ENCODE data around the gene VASP.

DNA sequence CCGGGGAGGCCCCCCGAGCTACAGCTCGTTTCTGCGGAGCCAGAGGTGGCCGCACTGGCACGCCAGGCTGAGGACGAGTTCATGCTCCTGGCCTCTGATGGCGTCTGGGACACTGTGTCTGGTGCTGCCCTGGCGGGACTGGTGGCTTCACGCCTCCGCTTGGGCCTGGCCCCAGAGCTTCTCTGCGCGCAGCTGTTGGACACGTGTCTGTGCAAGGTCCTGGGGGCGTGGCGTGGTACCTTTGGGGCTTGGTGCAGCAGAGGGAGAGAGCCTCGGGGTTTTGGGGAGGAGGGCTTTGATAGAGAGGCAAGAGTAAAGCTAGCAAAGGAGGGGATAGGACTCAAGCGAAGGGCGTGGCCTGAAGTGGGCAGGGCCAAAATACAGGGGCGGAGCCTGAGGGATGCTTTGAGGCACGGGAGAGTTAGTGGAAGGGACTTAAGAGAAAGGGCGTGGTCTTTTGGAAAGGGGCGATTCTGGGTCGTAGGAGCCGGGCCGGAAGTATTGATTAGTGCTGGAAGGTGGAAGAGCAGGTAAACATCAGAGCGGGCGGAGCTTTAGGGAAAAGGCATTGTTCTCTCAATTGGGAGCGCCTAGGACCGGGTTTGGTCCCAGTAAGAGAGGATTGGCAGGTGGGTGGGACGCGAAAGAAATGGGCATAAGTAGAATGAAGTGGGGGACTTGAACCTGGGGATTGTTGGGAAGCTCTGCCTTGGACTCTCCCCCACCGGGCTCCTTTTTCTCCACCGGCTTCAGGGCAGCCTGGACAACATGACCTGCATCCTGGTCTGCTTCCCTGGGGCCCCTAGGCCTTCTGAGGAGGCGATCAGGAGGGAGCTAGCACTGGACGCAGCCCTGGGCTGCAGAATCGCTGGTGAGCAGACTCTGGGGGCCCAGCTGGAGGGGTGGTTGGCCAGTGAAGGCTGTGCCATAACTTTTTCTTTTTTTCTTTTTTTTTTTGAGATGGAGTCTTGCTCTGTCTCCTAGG is 7.8 kb upstream of the VASP start:
- TF ChIP-seq, protein P1, sequence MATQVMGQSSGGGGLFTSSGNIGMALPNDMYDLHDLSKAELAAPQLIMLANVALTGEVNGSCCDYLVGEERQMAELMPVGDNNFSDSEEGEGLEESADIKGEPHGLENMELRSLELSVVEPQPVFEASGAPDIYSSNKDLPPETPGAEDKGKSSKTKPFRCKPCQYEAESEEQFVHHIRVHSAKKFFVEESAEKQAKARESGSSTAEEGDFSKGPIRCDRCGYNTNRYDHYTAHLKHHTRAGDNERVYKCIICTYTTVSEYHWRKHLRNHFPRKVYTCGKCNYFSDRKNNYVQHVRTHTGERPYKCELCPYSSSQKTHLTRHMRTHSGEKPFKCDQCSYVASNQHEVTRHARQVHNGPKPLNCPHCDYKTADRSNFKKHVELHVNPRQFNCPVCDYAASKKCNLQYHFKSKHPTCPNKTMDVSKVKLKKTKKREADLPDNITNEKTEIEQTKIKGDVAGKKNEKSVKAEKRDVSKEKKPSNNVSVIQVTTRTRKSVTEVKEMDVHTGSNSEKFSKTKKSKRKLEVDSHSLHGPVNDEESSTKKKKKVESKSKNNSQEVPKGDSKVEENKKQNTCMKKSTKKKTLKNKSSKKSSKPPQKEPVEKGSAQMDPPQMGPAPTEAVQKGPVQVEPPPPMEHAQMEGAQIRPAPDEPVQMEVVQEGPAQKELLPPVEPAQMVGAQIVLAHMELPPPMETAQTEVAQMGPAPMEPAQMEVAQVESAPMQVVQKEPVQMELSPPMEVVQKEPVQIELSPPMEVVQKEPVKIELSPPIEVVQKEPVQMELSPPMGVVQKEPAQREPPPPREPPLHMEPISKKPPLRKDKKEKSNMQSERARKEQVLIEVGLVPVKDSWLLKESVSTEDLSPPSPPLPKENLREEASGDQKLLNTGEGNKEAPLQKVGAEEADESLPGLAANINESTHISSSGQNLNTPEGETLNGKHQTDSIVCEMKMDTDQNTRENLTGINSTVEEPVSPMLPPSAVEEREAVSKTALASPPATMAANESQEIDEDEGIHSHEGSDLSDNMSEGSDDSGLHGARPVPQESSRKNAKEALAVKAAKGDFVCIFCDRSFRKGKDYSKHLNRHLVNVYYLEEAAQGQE (IDR thresholded peaks at IDR 0.05; ENCODE audit: insufficient read depth in 1 of 2, low read depth in 2 of 2, low read length in 2 of 2) = no peak
- TF ChIP-seq TAF1 (IDR thresholded peaks at IDR 0.05; ENCODE audit: borderline replicate concordance, insufficient read depth, low read length) (no peak), SIN3A (IDR thresholded peaks at IDR 0.05; ENCODE audit: borderline replicate concordance, insufficient read depth, low read length) (no peak), POLR2AphosphoS5 (IDR thresholded peaks at IDR 0.05; ENCODE audit: low read depth, low read length) (no peak), FOXP2 (optimal IDR thresholded peaks at IDR 0.05; ENCODE audit: borderline replicate concordance, extremely low read depth, extremely low read length, insufficient read depth) (no peak)
